GM12801 (cell line): ENCODE results near the gene FOXL1.

Source experiments
- CTCF ChIP-seq: IDR thresholded peaks from one replicate; pipeline ENCODE4 v1.5.1; 2011; ENCODE audit warnings: control low read depth; ENCODE audit not compliant: insufficient read length; ENCODE audit errors: extremely low read depth

The FOXL1 gene

GRCh38 chr16:86550281-86550680 lies 28.1 kb upstream of the FOXL1 start:
- TF ChIP-seq CTCF, result no peak

GRCh38 chr16:86553356-86553755 lies 25.0 kb upstream of the FOXL1 start:
- no peak for TF ChIP-seq CTCF

GRCh38 chr16:86554599-86554916 lies 23.8 kb upstream of the FOXL1 start:
- no peak for TF ChIP-seq CTCF

- no peak for TF ChIP-seq CTCF
Measured at GRCh38 chr16:86554917-86555703, 23.2 kb upstream of the FOXL1 start, which contains the start of gene MTHFSD. Gene MTHFSD, minus strand, starts transcription at chr16:86555235. Its CDS starts 51 bp downstream, at chr16:86555184.

- TF ChIP-seq CTCF, result no peak
Measured at GRCh38 chr16:86555704-86556075, 22.7 kb upstream of the FOXL1 start.

- no peak for TF ChIP-seq CTCF
Measured at GRCh38 chr16:86556576-86556975, 21.8 kb upstream of the FOXL1 start.

- TF ChIP-seq CTCF, result no peak
Measured at GRCh38 chr16:86557587-86557986, 20.8 kb upstream of the FOXL1 start.
